ENCODE data around the gene RFC4.
"Not testable (repeated sequence)": the region's sequence is repeated elsewhere in the genome, so short reads cannot be mapped to it uniquely, and the experiment has no call there.

The RFC4 gene

DNA sequence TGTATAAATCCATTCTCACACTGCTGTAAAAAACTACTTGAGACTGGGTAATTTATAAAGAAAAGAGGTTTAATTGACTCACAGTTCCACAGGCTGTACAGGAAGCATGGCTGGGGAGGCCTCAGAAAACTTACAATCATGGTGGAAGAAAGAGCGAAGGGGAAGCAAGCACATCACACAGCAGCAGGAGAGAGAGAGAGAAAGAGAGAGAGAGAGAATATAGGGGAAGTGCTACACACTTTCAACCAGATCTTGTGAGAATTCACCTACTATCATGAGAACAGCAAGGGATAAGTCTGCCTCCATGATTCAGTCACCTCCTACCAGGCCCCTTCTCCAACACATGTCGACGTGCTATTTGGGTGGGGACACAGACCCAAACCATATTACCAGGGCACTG lies 45.6 kb upstream of the RFC4 start:
- H2AK5ac ChIP-seq (ENCODE audit: low read depth, low read length); H3K79me1 ChIP-seq (ENCODE audit: low read depth, low read length); DNase-seq (ENCODE audit: low spot score); H4K8ac ChIP-seq (ENCODE audit: low read depth, low read length); H2BK5ac ChIP-seq (ENCODE audit: low read length); H3K9me3 ChIP-seq (replicated peaks in 1 of 2; ENCODE audit: control insufficient read depth in 2 of 2, insufficient read depth in 1 of 2, low read depth in 1 of 2, low read length in 2 of 2); H4K91ac ChIP-seq (ENCODE audit: low read depth, low read length, poor library complexity); H3K27ac ChIP-seq (replicated peaks; ENCODE audit: low read length); H3K9ac ChIP-seq (ENCODE audit: low read depth, low read length, poor library complexity); H3K36me3 ChIP-seq (replicated peaks in 1 of 2; ENCODE audit: control insufficient read depth in 2 of 2, insufficient read depth in 2 of 2, low read length in 2 of 2); H2BK120ac ChIP-seq (ENCODE audit: low read depth, low read length); H2AFZ ChIP-seq (ENCODE audit: low read length); H3K4me1 ChIP-seq (ENCODE audit: control insufficient read depth in 2 of 2, insufficient read depth in 1 of 2, low read depth in 1 of 2, low read length in 2 of 2); H3K4me3 ChIP-seq (ENCODE audit: low read length in 2 of 2); H2BK12ac ChIP-seq (ENCODE audit: low read length); H3K23ac ChIP-seq (ENCODE audit: low read depth, low read length, poor library complexity); H2BK15ac ChIP-seq (ENCODE audit: low read length); H3K4ac ChIP-seq (ENCODE audit: low read length); H3K4me2 ChIP-seq (ENCODE audit: insufficient read depth, low read length, poor library complexity, severe bottlenecking); H3K14ac ChIP-seq (ENCODE audit: low read length); H3K18ac ChIP-seq (ENCODE audit: low read length): not testable (repeated sequence)
- WGBS, 2 donors (ENCODE audit: extremely low coverage in 2 of 2, insufficient read length in 2 of 2, insufficient replicate concordance in 1 of 2) = no CpG with 5 or more reads among the region's 3 CpGs
- H3K27me3 ChIP-seq (ENCODE audit: control insufficient read depth in 3 of 3, insufficient read depth in 3 of 3, low read depth in 1 of 3, low read length in 3 of 3) = peaks cover 0 to 10% (median 0%) of the 10 kb centered on the region in 3 experiments

DNA sequence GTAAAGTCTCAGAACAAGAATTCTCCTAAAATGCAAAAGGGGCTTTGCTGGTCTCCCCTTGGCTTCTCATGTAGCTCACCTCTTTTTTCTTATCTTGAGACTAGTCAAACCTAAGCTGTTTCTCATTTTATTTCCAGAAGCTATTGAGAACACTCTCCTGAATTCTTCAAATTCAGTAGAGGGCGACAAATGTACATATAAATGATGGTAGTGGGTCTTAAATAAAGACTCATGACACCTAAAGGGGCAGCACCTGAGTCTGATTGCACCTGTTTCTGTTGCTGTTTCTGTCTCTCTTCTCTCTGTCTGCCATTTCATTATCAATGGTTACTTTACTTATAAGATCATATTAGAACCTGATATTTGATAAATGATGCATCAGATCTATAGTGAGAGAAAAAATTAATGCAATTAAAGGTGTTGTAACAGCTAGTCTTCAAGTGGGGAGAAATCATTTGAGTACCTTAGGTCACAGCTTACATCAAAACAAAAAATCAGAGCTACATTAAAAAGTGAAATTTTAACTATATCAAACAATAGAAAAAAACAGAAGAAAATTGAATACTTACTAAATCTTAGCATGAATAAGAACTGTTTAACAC lies 43.2 kb upstream of the RFC4 start:
- Histone ChIP-seq H3K36me3 (replicated peaks in 1 of 2; ENCODE audit: control insufficient read depth in 2 of 2, insufficient read depth in 2 of 2, low read length in 2 of 2) (no peaks in the 10 kb centered on the region), H3K27me3 (ENCODE audit: control insufficient read depth in 3 of 3, insufficient read depth in 3 of 3, low read depth in 1 of 3, low read length in 3 of 3) (peaks cover 0 to 16% (median 0%) of the 10 kb centered on the region in 3 experiments), H3K14ac (ENCODE audit: low read length) (no peak overlapping the region), H2BK120ac (ENCODE audit: low read depth, low read length) (no peak overlapping the region), H3K4ac (ENCODE audit: low read length) (no peak overlapping the region), H3K4me3 (ENCODE audit: low read length in 2 of 2) (no peak overlapping the region), H3K4me1 (ENCODE audit: control insufficient read depth in 2 of 2, insufficient read depth in 1 of 2, low read depth in 1 of 2, low read length in 2 of 2) (peaks cover 0 to 2% of the 10 kb centered on the region in 2 donors), H4K91ac (ENCODE audit: low read depth, low read length, poor library complexity) (no peak overlapping the region), H3K23ac (ENCODE audit: low read depth, low read length, poor library complexity) (no peak overlapping the region), H3K18ac (ENCODE audit: low read length) (no peak overlapping the region), H3K79me1 (ENCODE audit: low read depth, low read length) (no peaks in the 10 kb centered on the region), H2AFZ (ENCODE audit: low read length) (no peak overlapping the region), H3K4me2 (ENCODE audit: insufficient read depth, low read length, poor library complexity, severe bottlenecking) (no peak overlapping the region), H2AK5ac (ENCODE audit: low read depth, low read length) (no peak overlapping the region), H4K8ac (ENCODE audit: low read depth, low read length) (no peak overlapping the region), H3K9ac (ENCODE audit: low read depth, low read length, poor library complexity) (no peak overlapping the region), H2BK15ac (ENCODE audit: low read length) (no peak overlapping the region), H2BK5ac (ENCODE audit: low read length) (no peak overlapping the region), H3K9me3 (replicated peaks in 1 of 2; ENCODE audit: control insufficient read depth in 2 of 2, insufficient read depth in 1 of 2, low read depth in 1 of 2, low read length in 2 of 2) (no peaks in the 10 kb centered on the region), H3K27ac (replicated peaks; ENCODE audit: low read length) (no peak overlapping the region), H2BK12ac (ENCODE audit: low read length) (no peak overlapping the region)
- no peak for DNase-seq (ENCODE audit: low spot score)
- no CpG with 5 or more reads among the region's 1 CpG for WGBS, 2 donors (ENCODE audit: extremely low coverage in 2 of 2, insufficient read length in 2 of 2, insufficient replicate concordance in 1 of 2)

DNA sequence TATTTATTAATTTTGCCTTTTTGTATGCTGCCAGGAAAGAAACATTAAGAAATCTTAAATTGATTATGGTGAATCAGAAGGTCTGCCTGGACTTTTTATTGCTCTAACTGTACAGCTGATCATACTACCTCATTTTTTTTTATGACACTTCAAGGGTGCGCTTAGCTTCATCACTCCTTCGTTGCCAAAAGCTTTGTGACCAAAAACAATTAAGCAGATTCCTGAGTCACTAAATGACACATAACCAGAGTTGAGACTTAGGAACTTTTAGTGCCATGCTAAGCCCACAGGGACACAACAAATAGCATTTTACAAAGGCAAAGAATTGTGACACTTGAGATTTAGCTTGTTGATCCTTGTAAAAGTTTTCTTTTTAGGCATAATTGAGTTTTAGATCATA lies 41.2 kb upstream of the RFC4 start:
- WGBS, 2 donors (ENCODE audit: extremely low coverage in 2 of 2, insufficient read length in 2 of 2, insufficient replicate concordance in 1 of 2) = no CpG with 5 or more reads among the region's 2 CpGs
- H3K4me1 ChIP-seq (ENCODE audit: control insufficient read depth in 2 of 2, insufficient read depth in 1 of 2, low read depth in 1 of 2, low read length in 2 of 2) = peaks cover 0 to 2% of the 10 kb centered on the region in 2 donors
- H4K91ac ChIP-seq (ENCODE audit: low read depth, low read length, poor library complexity) = no peak overlapping the region
- H2BK120ac ChIP-seq (ENCODE audit: low read depth, low read length) = no peak overlapping the region
- no peak overlapping the region for H3K4me3 ChIP-seq (ENCODE audit: low read length in 2 of 2)
- H3K36me3 ChIP-seq (replicated peaks in 1 of 2; ENCODE audit: control insufficient read depth in 2 of 2, insufficient read depth in 2 of 2, low read length in 2 of 2) = no peaks in the 10 kb centered on the region
- no peak overlapping the region for H3K27ac ChIP-seq (replicated peaks; ENCODE audit: low read length)
- peaks cover 0 to 23% (median 0%) of the 10 kb centered on the region in 3 experiments for H3K27me3 ChIP-seq (ENCODE audit: control insufficient read depth in 3 of 3, insufficient read depth in 3 of 3, low read depth in 1 of 3, low read length in 3 of 3)
- no peak overlapping the region for H3K23ac ChIP-seq (ENCODE audit: low read depth, low read length, poor library complexity)
- H3K9ac ChIP-seq (ENCODE audit: low read depth, low read length, poor library complexity) = no peak overlapping the region
- no peak overlapping the region for H2BK12ac ChIP-seq (ENCODE audit: low read length)
- no peak for DNase-seq (ENCODE audit: low spot score)
- no peak overlapping the region for H3K4me2 ChIP-seq (ENCODE audit: insufficient read depth, low read length, poor library complexity, severe bottlenecking)
- H3K9me3 ChIP-seq (replicated peaks in 1 of 2; ENCODE audit: control insufficient read depth in 2 of 2, insufficient read depth in 1 of 2, low read depth in 1 of 2, low read length in 2 of 2) = no peaks in the 10 kb centered on the region
- H4K8ac ChIP-seq (ENCODE audit: low read depth, low read length) = no peak overlapping the region
- H3K79me1 ChIP-seq (ENCODE audit: low read depth, low read length) = no peaks in the 10 kb centered on the region
- no peak overlapping the region for H2BK15ac ChIP-seq (ENCODE audit: low read length)
- no peak overlapping the region for H2BK5ac ChIP-seq (ENCODE audit: low read length)
- no peak overlapping the region for H2AK5ac ChIP-seq (ENCODE audit: low read depth, low read length)
- no peak overlapping the region for H2AFZ ChIP-seq (ENCODE audit: low read length)
- H3K14ac ChIP-seq (ENCODE audit: low read length) = no peak overlapping the region
- no peak overlapping the region for H3K18ac ChIP-seq (ENCODE audit: low read length)
- no peak overlapping the region for H3K4ac ChIP-seq (ENCODE audit: low read length)

- DNase-seq (ENCODE audit: low spot score) = no peak
- Histone ChIP-seq H3K18ac (ENCODE audit: low read length) (no peak overlapping the region), H3K4me1 (ENCODE audit: control insufficient read depth in 2 of 2, insufficient read depth in 1 of 2, low read depth in 1 of 2, low read length in 2 of 2) (no peaks in the 10 kb centered on the region), H2BK15ac (ENCODE audit: low read length) (no peak overlapping the region), H3K9me3 (replicated peaks in 1 of 2; ENCODE audit: control insufficient read depth in 2 of 2, insufficient read depth in 1 of 2, low read depth in 1 of 2, low read length in 2 of 2) (no peaks in the 10 kb centered on the region), H2BK5ac (ENCODE audit: low read length) (no peak overlapping the region), H3K79me1 (ENCODE audit: low read depth, low read length) (no peaks in the 10 kb centered on the region), H2BK120ac (ENCODE audit: low read depth, low read length) (no peak overlapping the region), H2AK5ac (ENCODE audit: low read depth, low read length) (no peak overlapping the region), H3K27me3 (ENCODE audit: control insufficient read depth in 3 of 3, insufficient read depth in 3 of 3, low read depth in 1 of 3, low read length in 3 of 3) (peaks cover 0 to 39% (median 0%) of the 10 kb centered on the region in 3 experiments), H3K4me3 (ENCODE audit: low read length in 2 of 2) (no peak overlapping the region), H3K27ac (replicated peaks; ENCODE audit: low read length) (no peak overlapping the region), H3K23ac (ENCODE audit: low read depth, low read length, poor library complexity) (no peak overlapping the region), H2BK12ac (ENCODE audit: low read length) (no peak overlapping the region), H2AFZ (ENCODE audit: low read length) (no peak overlapping the region), H3K4me2 (ENCODE audit: insufficient read depth, low read length, poor library complexity, severe bottlenecking) (no peak overlapping the region), H3K36me3 (replicated peaks in 1 of 2; ENCODE audit: control insufficient read depth in 2 of 2, insufficient read depth in 2 of 2, low read length in 2 of 2) (no peaks in the 10 kb centered on the region), H3K4ac (ENCODE audit: low read length) (no peak overlapping the region), H3K9ac (ENCODE audit: low read depth, low read length, poor library complexity) (no peak overlapping the region), H4K91ac (ENCODE audit: low read depth, low read length, poor library complexity) (no peak overlapping the region), H3K14ac (ENCODE audit: low read length) (no peak overlapping the region), H4K8ac (ENCODE audit: low read depth, low read length) (no peak overlapping the region)
- no CpG with 5 or more reads among the region's 10 CpGs for WGBS, 2 donors (ENCODE audit: extremely low coverage in 2 of 2, insufficient read length in 2 of 2, insufficient replicate concordance in 1 of 2)
These were observed 39.5 kb upstream of the RFC4 start for GRCh38 chr3:186845756-186846155.
